Measurements from ENCODE around the gene RBPJ. TPM values are rescaled to one million over a fixed set of nuclear protein-coding genes. Genes with fewer than 3 reads are reported as not detected.

RBPJ gene
- total RNA-seq, 2 experiments from 2014 or later = 39.9 to 61.1 TPM

- intact Hi-C loops (cut with micrococcal nuclease; ENCODE audit: unreplicated experiment) = no loop called here
- no peaks in the 10 kb centered on the region for H3K9me2 ChIP-seq (ENCODE audit: insufficient read depth, low read length)
- no peak overlapping the region for H3K27ac ChIP-seq (ENCODE audit: low read depth, low read length, poor library complexity, severe bottlenecking)
- no peaks in the 10 kb centered on the region for H3K36me3 ChIP-seq (ENCODE audit: insufficient read depth, low read length)
- no peaks in the 10 kb centered on the region for H4K20me1 ChIP-seq (ENCODE audit: insufficient read depth, low read length)
- no peaks in the 10 kb centered on the region for H3K79me2 ChIP-seq (ENCODE audit: insufficient read depth, low read depth, low read length)
- no peaks in the 10 kb centered on the region for H3K9me3 ChIP-seq (ENCODE audit: low read length)
- no peak overlapping the region for H2AFZ ChIP-seq (ENCODE audit: low read length)
- TF ChIP-seq EZH2phosphoT487 (IDR thresholded peaks at IDR 0.05; ENCODE audit: borderline replicate concordance, low read depth, low read length) = no peak
- TF ChIP-seq CTCF (conservative IDR thresholded peaks at IDR 0.05; ENCODE audit: low read length) = no peak
- BruUV-seq (replicated peaks) = no TSS peak
- H3K4me2 ChIP-seq (ENCODE audit: low read length) = no peak overlapping the region
- no peak overlapping the region for H3K4me3 ChIP-seq (ENCODE audit: low read depth, low read length, poor library complexity, severe bottlenecking)
- ChIA-PET CTCF (ENCODE audit: unreplicated experiment) (no interaction called here), POLR2A (no interaction called here)
- DNase-seq (ENCODE audit: low spot score) = no peak
- H3K4me1 ChIP-seq (ENCODE audit: insufficient read depth, low read length, poor library complexity, severe bottlenecking) = no peaks in the 10 kb centered on the region
Observed at GRCh38 chr4:26468283-26468949, 147.6 kb downstream of the RBPJ start.

GRCh38 chr4:26468977-26469376, 148.2 kb downstream of the RBPJ start:
- no peak for DNase-seq (ENCODE audit: low spot score)
- no peak overlapping the region for H3K27ac ChIP-seq (ENCODE audit: low read depth, low read length, poor library complexity, severe bottlenecking)
- intact Hi-C loops (cut with micrococcal nuclease; ENCODE audit: unreplicated experiment) = no loop called here
- H3K9me2 ChIP-seq (ENCODE audit: insufficient read depth, low read length) = no peaks in the 10 kb centered on the region
- no peaks in the 10 kb centered on the region for H3K79me2 ChIP-seq (ENCODE audit: insufficient read depth, low read depth, low read length)
- no peak overlapping the region for H3K4me2 ChIP-seq (ENCODE audit: low read length)
- no peak overlapping the region for H3K4me3 ChIP-seq (ENCODE audit: low read depth, low read length, poor library complexity, severe bottlenecking)
- no peaks in the 10 kb centered on the region for H3K9me3 ChIP-seq (ENCODE audit: low read length)
- H3K36me3 ChIP-seq (ENCODE audit: insufficient read depth, low read length) = no peaks in the 10 kb centered on the region
- H3K4me1 ChIP-seq (ENCODE audit: insufficient read depth, low read length, poor library complexity, severe bottlenecking) = no peaks in the 10 kb centered on the region
- TF ChIP-seq EZH2phosphoT487 (IDR thresholded peaks at IDR 0.05; ENCODE audit: borderline replicate concordance, low read depth, low read length) = no peak
- no peak for TF ChIP-seq CTCF (conservative IDR thresholded peaks at IDR 0.05; ENCODE audit: low read length)
- no peak overlapping the region for H2AFZ ChIP-seq (ENCODE audit: low read length)
- ChIA-PET CTCF (ENCODE audit: unreplicated experiment) (no interaction called here), POLR2A (no interaction called here)
- BruUV-seq (replicated peaks) = no TSS peak
- no peaks in the 10 kb centered on the region for H4K20me1 ChIP-seq (ENCODE audit: insufficient read depth, low read length)

GRCh38 chr4:26471890-26472289, 151.1 kb downstream of the RBPJ start:
- POLR2A ChIA-PET = interaction anchor here (1.5 kb wide), 1 partner anchor 11 kb away, joined by 6 read pairs; no protein-coding TSS in a partner anchor
- Histone ChIP-seq H3K4me1 (ENCODE audit: insufficient read depth, low read length, poor library complexity, severe bottlenecking) (no peaks in the 10 kb centered on the region), H3K79me2 (ENCODE audit: insufficient read depth, low read depth, low read length) (no peaks in the 10 kb centered on the region), H3K9me2 (ENCODE audit: insufficient read depth, low read length) (no peaks in the 10 kb centered on the region), H3K9me3 (ENCODE audit: low read length) (no peaks in the 10 kb centered on the region), H4K20me1 (ENCODE audit: insufficient read depth, low read length) (no peaks in the 10 kb centered on the region), H3K36me3 (ENCODE audit: insufficient read depth, low read length) (no peaks in the 10 kb centered on the region), H2AFZ (ENCODE audit: low read length) (no peak overlapping the region), H3K4me2 (ENCODE audit: low read length) (no peak overlapping the region), H3K27ac (ENCODE audit: low read depth, low read length, poor library complexity, severe bottlenecking) (no peak overlapping the region), H3K4me3 (ENCODE audit: low read depth, low read length, poor library complexity, severe bottlenecking) (no peak overlapping the region)
- BruUV-seq (replicated peaks) = no TSS peak
- no peak for TF ChIP-seq CTCF (conservative IDR thresholded peaks at IDR 0.05; ENCODE audit: low read length)
- TF ChIP-seq EZH2phosphoT487 (IDR thresholded peaks at IDR 0.05; ENCODE audit: borderline replicate concordance, low read depth, low read length) = no peak
- CTCF ChIA-PET (ENCODE audit: unreplicated experiment) = no interaction called here
- DNase-seq (ENCODE audit: low spot score) = no peak
- intact Hi-C loops (cut with micrococcal nuclease; ENCODE audit: unreplicated experiment) = loop anchor here (5.0 kb wide), 3 partner anchors 250 to 540 kb away; partner anchors contain the start of gene STIM2
